ENCODE measurements around the gene PROSER3. TPM values are rescaled to one million over a fixed set of nuclear protein-coding genes. Genes with fewer than 3 reads are reported as not detected.
"Not testable (repeated sequence)": the region's sequence is repeated elsewhere in the genome, so short reads cannot be mapped to it uniquely, and the experiment has no call there.

The PROSER3 gene
- polyA plus RNA-seq, 1 experiment = 5.2 TPM

DNA sequence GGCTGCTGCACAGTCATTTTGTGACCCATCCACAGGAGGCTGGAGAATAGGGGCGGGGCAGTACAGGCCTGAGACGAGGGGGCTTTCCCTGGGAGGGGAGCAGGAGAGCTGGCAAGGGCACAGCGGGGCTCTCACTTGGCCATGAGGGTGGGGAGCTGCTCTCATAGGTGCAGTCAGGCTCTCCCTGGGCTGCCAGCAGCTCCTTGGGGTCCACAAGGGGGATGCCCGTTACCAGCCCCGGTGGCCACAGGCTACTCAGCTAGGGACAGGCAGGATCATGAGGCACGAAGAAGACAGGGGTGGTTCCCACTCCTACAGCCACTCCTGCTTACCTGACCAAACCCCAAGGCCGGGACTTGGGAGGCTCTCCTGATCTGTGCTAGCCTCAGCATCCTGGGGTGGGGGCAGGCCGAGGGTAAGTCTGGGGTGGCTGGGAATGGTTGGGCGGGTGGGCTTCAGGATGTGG is 33.9 kb downstream of the PROSER3 start:
- Histone ChIP-seq H3K27ac (ENCODE audit: low read depth, low read length) (no peak overlapping the region), H3K27me3 (ENCODE audit: control insufficient read depth, insufficient read depth, low read length) (peaks cover 9% of the 10 kb centered on the region), H3K9me3 (ENCODE audit: control insufficient read depth, insufficient read depth, low read length) (no peaks in the 10 kb centered on the region), H3K4me3 (ENCODE audit: low read depth, low read length) (no peak overlapping the region)
- ChIA-PET POLR2A (no interaction called here), CTCF (no interaction called here)
- no peak for DNase-seq (ENCODE audit: low read depth, low spot score)
- TF ChIP-seq, protein P1, sequence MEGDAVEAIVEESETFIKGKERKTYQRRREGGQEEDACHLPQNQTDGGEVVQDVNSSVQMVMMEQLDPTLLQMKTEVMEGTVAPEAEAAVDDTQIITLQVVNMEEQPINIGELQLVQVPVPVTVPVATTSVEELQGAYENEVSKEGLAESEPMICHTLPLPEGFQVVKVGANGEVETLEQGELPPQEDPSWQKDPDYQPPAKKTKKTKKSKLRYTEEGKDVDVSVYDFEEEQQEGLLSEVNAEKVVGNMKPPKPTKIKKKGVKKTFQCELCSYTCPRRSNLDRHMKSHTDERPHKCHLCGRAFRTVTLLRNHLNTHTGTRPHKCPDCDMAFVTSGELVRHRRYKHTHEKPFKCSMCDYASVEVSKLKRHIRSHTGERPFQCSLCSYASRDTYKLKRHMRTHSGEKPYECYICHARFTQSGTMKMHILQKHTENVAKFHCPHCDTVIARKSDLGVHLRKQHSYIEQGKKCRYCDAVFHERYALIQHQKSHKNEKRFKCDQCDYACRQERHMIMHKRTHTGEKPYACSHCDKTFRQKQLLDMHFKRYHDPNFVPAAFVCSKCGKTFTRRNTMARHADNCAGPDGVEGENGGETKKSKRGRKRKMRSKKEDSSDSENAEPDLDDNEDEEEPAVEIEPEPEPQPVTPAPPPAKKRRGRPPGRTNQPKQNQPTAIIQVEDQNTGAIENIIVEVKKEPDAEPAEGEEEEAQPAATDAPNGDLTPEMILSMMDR (IDR thresholded peaks at IDR 0.05; ENCODE audit: low read depth, low read length) = no peak

DNA sequence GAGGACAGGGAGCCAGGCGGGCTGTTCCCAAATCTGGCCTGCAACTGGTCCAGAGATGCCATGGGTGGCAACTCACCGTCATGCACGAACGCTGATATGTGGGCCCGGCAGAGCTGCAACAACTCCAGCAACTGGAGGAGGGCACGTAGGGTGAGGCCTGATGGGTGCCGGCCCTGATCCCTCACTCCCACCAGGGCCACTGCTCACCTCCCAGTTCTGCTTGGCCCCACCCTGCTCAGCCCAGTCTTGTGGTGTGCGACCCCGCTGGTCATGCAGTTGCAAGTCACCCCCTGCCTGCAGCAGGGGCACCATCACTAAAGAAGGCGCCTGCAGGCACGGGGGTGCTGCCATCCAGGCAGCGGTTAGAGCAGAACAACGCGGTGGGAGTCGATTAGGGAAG is 34.3 kb downstream of the PROSER3 start:
- H3K27me3 ChIP-seq (ENCODE audit: control insufficient read depth, insufficient read depth, low read length) = peaks cover 13% of the 10 kb centered on the region
- H3K4me3 ChIP-seq (ENCODE audit: low read depth, low read length) = no peak overlapping the region
- TF ChIP-seq, protein P1 (IDR thresholded peaks at IDR 0.05; ENCODE audit: low read depth, low read length) = no peak
- ChIA-PET POLR2A (no interaction called here), CTCF (no interaction called here)
- no peak for DNase-seq (ENCODE audit: low read depth, low spot score)
- no peaks in the 10 kb centered on the region for H3K9me3 ChIP-seq (ENCODE audit: control insufficient read depth, insufficient read depth, low read length)
- H3K27ac ChIP-seq (ENCODE audit: low read depth, low read length) = no peak overlapping the region

DNA sequence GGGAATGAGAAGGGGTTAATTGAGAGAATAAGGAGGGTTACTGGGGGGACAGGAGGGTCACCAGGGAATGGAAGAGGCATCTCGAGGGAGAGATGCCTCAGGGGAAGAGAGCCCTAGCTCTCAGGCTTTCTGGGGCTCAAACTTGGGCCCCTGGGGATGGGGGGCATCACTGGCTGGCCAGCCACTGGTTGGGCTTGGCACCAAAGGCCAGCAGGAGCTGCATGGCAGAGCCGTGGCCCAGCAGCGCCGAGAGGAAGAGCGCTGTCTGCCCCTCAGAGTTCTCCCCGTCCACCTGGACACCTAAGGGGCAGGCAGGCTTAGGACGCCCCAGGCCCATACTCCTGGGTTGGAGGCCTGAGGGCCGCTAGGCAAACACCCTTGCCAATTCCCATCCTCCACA is 34.9 kb downstream of the PROSER3 start:
- Histone ChIP-seq H3K27ac (ENCODE audit: low read depth, low read length) (no peak overlapping the region), H3K9me3 (ENCODE audit: control insufficient read depth, insufficient read depth, low read length) (no peaks in the 10 kb centered on the region; the same call in 1 of the 2 replicates), H3K4me3 (ENCODE audit: low read depth, low read length) (no peak overlapping the region), H3K27me3 (ENCODE audit: control insufficient read depth, insufficient read depth, low read length) (peaks cover 14% of the 10 kb centered on the region)
- TF ChIP-seq, protein P1 (IDR thresholded peaks at IDR 0.05; ENCODE audit: low read depth, low read length) = no peak
- POLR2A ChIA-PET = no interaction called here
- CTCF ChIA-PET = no interaction called here
- DNase-seq (ENCODE audit: low read depth, low spot score) = no peak

DNA sequence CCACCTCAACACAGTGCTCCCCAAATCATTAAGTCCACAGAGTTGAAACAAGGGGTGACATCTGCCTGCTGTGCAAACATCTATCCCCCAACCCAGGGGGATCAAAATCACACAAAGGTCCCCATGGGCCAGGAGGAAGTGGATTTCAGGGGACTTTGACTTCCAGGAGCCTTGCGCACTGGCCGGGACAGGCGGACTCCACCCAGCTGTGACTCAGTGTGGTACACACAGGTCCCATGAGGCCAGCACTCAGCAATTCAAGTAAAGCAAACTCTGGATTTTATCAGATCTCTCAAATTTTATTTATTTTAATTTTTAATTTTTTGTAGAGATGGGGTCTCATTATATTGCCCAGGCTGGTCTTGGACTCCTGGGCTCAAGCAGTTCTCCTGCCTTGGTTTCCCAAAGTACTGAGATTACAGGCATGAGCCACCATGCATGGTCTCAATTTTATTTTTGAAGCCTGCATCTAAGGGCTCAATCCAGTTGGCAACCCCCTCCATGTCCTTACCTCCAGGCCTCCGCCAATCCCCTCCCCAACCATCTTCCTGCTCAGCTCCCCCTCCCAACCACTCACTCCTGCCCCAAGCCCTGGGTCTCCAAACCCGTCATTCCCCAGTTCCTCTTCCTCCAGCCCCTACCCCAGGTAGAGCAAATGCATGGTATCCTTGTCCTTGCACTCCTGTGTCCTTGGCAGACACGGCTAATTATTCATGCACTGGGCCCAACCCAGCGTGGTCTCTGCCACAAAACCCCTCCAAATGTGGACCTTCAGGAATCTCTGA is 35.6 kb downstream of the PROSER3 start:
- TF ChIP-seq, protein P1 (IDR thresholded peaks at IDR 0.05; ENCODE audit: low read depth, low read length) = no peak
- CTCF ChIA-PET = no interaction called here

DNA sequence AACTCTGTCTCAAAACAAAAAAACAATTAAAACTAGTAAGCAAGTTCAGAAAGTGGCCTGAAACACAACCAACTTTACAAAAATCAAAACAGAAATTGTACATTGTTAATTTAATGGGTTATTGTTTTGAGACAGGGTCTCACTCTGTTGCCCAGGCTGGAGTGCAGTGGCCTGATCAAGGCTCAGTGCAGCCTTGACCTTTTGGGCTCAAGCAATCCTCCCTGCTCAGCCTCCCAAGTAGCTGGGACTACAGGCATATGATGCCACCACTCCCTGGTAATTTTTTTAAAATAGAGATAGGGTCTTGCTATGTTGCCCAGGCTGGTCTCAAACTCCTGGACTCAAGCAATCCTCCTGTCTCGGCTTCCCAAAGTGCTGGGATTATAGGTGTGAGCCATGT is 37.6 kb downstream of the PROSER3 start:
- CTCF ChIA-PET; H3K4me3 ChIP-seq (ENCODE audit: low read depth, low read length): not testable (repeated sequence)
- H3K27me3 ChIP-seq (ENCODE audit: control insufficient read depth, insufficient read depth, low read length) = peaks cover 14% of the 10 kb centered on the region

More for the DNA sequence above, 35.6 kb downstream of the PROSER3 start:
- H3K27me3 ChIP-seq (ENCODE audit: control insufficient read depth, insufficient read depth, low read length) = peaks cover 14% of the 10 kb centered on the region
- H3K4me3 ChIP-seq (ENCODE audit: low read depth, low read length) = no peak overlapping the region
- no peaks in the 10 kb centered on the region; the same call in 1 of the 2 replicates for H3K9me3 ChIP-seq (ENCODE audit: control insufficient read depth, insufficient read depth, low read length)
- DNase-seq (ENCODE audit: low read depth, low spot score) = no peak
- H3K27ac ChIP-seq (ENCODE audit: low read depth, low read length) = no peak overlapping the region
- POLR2A ChIA-PET = no interaction called here

More for the DNA sequence above, 37.6 kb downstream of the PROSER3 start:
- DNase-seq (ENCODE audit: low read depth, low spot score); H3K27ac ChIP-seq (ENCODE audit: low read depth, low read length); H3K9me3 ChIP-seq (ENCODE audit: control insufficient read depth, insufficient read depth, low read length); POLR2A ChIA-PET: not testable (repeated sequence)
